Dermis blood vessel endothelial cell (primary cell): ENCODE results near the gene IGLL5. TPM values are rescaled to one million over a fixed set of nuclear protein-coding genes. Genes with fewer than 3 reads are reported as not detected.
"Not testable (repeated sequence)": the region's sequence is repeated elsewhere in the genome, so short reads cannot be mapped to it uniquely, and the experiment has no call there.

ENCODE experiments used
- DNase-seq: peaks from one replicate; pipeline ENCODE4 v3.0.0; 2010
- total RNA-seq: library from RNA; depleted of rRNA; stranded (reverse); fragments of >200 nt; gene quantifications from 2 replicates; pipeline ENCODE4 v1.2.3, GENCODE V29; 2014

IGLL5 gene
- total RNA-seq, 1 donor from 2014 or later, result not detected

DNA sequence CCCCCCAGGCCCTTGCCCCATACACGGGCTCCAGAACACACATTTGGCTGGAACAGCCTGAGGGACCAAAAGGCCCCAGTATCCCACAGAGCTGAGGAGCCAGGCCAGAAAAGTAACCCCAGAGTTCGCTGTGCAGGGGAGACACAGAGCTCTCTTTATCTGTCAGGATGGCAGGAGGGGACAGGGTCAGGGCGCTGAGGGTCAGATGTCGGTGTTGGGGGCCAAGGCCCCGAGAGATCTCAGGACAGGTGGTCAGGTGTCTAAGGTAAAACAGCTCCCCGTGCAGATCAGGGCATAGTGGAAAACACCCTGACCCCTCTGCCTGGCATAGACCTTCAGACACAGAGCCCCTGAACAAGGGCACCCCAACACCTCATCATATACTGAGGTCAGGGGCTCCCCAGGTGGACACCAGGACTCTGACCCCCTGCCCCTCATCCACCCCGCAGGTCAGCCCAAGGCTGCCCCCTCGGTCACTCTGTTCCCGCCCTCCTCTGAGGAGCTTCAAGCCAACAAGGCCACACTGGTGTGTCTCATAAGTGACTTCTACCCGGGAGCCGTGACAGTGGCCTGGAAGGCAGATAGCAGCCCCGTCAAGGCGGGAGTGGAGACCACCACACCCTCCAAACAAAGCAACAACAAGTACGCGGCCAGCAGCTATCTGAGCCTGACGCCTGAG is 13.1 kb downstream of the IGLL5 start:
- not testable (repeated sequence) for DNase-seq

DNA sequence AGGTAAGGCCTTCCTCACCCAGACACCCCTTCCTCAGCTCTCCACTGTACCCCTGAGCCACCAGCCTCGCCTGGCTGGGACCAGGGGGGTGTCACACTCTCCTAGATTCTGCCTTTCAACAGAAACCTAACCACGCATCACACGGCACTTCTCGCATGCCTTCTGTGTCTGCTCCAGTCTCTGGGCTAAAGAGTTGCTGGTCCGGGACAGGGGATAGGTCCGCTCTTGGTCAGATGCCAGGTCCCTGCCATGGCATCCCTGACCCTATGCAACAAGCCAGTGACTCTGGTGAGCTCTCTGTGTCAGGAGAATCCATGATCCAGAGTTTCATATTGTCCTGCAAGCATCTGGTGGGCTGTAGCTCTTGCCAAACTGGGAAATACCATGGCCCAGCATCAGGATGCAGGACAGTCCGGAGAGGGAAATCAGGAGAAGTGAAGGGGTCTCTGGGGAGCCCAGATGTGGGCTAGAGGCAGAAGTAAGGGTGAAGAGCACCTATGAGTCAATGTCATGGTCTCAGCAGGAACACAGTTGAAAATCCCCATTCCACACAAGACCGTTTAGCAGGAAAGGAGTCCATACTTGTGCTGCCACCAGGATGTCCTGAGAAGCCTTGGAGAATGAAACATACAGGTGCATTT is 14.1 kb downstream of the IGLL5 start:
- DNase-seq, result no peak

DNA sequence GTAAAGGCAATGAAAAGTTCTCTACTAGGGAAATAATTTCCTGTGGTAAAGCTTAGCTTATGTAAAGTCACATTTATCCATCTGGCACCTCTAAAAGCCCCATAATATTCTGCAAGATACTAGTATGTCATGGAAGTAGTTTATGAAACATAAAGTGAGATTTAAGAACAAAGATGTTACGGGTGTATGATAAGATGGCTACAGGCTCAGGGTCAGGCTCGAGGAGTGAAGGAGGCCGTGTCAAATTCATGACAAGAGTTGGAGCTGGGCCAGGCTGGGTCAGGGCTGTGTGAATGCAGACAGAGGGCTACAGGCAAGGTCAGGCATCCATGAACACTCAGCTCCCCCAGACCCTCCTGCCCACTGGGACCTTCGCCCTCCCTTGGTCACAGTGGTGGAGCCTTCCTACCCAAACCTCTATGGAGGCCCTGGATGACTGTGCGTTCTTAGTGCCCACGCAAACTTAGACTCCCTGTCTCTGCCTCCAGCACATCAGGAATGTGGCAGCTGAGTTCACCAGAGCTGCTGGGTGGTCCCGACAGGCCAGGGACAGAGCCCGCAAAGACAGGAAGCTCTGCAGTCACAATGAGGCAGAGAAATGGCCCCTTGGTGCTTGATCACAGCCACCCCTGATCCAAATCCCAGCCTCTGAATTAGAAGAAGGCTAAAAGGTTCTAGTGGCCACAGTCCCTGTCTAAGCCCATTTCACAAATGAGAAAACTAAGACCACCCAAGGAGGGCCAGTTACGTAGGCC is 14.8 kb downstream of the IGLL5 start:
- no peak for DNase-seq

DNA sequence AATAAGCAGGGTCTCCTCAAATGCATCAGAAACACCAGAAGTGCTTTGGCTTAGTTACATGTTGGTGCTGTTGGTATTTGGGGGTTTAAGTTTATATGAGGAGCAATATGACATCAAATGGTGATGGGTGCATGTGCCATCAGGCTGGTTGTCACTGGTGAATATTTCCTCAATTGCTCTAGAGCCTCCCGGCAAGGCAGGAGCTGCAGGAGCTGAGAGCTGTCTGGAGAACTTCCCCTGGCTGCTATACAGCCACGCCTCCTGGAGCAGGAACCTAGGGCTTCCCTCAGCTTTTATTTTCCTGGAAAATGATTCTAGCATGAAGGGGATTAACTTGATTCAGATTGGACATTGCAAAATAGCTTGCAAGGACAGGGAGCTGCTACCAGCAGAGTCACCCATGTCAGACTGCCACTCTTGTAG is 15.8 kb downstream of the IGLL5 start:
- DNase-seq, result no peak

DNA sequence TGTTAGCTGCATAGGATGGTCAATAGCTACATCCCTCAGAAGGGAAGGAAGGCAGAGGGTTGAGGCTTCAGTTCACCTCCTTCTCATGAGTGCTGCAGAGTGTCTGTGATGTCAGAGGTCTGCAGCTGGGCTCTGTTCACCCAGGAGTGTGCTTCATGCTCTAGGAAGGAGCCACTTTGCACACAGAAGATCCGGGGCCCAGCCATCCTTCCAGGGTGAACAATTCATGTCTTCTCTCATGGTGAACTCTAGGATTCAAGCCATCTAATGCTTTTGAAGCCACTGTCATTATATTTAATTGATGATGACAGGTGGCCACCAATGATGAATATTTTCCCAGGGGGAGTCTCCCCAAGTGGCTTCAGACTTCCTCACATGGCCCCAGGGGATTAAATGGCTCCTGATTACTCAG is 16.2 kb downstream of the IGLL5 start:
- DNase-seq, result not testable (repeated sequence)

DNA sequence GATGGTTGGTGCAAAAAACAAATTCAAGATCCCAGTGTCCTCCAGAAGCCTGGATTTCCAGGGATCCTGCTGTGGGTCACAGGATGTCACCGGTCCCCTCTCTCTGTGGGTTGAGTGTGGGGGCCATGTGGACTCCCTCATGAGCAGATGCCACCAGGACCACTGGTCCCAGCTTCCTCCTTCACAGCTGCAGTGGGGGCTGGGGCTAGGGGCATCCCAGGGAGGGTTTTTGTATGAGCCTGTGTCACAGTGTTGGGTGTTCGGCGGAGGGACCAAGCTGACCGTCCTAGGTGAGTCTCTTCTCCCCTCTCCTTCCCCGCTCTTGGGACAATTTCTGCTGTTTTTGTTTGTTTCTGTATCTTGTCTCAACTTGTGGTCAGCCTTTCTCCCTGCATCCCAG is 17.1 kb downstream of the IGLL5 start:
- DNase-seq, result not testable (repeated sequence)

DNA sequence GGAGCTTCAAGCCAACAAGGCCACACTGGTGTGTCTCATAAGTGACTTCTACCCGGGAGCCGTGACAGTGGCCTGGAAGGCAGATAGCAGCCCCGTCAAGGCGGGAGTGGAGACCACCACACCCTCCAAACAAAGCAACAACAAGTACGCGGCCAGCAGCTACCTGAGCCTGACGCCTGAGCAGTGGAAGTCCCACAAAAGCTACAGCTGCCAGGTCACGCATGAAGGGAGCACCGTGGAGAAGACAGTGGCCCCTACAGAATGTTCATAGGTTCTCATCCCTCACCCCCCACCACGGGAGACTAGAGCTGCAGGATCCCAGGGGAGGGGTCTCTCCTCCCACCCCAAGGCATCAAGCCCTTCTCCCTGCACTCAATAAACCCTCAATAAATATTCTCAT is 18.8 kb downstream of the IGLL5 start:
- DNase-seq, result not testable (repeated sequence)

DNA sequence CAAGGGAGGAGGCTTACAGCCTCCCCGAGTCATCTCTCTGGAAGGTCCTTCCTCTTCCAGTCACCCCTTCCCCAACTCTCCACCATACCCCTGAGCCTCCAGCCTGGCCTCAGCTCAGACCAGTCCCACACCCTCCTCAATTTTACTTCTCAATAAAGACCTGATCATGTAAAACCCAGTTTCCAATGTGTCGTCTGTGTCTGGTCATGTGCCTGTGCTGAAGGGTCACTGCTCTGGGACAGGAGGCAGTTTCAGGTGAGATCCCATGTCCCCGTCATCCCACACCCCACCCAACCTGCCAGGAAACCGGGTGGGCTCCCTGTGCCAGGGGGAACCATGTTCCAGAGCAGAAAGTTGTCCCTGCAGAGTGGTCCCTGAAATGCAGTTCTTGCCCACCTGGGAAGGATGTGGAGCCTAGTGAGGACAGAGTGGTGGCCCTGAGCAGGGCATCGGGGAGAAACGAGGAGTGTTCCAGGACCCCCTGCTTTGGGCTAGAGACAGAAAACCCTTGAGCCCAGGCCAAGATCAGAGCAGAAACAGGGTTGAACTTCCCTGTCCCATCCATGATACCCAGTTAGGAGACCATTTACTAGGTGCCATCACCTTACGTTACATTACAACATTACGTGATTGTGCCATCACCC is 19.4 kb downstream of the IGLL5 start:
- no peak for DNase-seq

DNA sequence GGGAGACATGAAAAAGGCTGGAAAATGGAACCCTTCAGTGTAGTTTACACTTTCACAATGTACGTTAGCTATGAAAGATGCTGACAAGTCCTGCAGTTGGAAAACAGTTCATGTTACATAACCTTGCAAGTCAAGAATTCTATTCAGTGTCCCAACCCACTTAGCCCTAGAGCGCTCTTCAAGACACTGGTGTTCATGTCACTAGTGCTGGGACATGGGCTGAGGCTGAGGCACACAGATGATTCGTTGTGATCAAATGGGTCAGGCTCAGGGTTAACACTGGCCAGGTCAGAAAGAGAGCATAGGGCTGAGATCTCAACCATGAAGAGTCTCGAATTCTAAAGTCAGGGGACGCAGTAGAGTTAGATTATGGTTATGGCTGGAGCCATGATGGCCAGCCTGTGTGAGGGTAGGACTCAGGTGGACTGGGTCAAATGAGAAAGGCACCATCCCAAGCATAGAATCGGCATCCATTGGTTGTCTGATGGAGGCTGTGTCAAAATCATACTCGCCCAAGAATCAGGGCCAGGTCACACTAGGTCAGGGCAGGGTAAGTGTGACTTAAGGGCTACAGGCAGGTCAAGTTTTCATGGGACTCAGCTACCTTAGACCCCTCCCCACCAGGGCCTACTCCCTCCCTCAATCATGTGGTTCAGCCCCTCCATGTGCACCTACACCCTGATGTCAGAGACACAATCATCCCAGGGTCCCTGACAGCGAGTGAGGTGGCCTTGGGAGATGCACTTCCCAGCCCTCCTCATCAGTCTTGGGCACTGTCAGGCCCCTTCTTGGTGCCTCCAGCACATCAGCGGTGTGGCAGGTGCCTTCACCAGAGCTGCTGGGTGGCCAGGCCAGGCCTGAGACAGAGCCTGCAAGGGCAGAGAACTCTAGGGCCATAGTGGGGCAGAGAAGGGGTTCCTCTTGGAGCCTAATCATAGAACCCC is 20.2 kb downstream of the IGLL5 start:
- no peak for DNase-seq

DNA sequence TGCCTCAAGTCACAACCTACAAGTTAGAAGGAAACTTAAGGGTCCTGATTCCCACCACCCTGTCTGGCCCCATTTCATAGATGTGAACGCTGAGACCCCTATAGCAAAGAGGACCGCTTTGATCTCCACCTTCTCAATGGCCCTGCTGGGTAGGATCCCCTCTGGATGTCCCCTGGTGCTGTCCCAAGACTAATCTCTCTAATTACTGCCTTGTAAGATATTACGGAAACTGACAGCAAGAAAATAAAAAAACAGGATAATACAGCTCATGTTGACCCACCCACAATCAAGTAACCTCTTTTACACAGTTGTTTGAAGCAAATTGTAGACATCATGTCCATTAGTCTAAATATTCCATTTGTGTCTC is 20.9 kb downstream of the IGLL5 start:
- no peak for DNase-seq

DNA sequence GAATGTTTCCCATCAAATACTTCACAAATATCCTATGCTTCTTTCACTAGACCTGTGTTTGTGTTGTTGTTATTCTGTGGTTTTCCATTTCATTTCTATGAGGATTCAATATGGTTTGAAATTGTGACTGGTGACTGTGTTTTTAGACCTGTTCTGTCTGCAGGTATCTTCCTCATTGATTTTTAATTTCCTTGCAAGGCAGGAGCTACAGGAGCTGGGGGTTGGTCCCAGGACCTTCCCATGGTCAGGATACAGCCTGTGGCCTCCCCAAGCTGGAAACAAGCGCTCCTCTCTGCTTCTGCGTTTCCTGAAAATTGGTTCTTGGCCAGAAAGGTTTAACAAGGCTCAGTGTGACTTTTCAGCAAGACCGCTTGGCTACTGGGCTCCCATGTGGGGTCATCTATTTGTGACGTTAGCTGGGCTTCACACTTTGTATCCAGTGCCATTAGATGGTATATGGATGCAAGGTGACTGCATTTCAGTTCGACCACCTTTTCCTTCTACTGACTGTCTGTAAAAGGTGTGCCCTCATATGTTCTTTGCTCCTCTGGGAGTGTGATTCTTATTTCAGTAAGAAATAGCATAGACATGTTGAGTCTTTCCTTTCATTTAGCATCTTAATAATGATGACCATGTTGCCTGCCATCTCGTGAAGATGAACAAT is 21.5 kb downstream of the IGLL5 start:
- no peak for DNase-seq

DNA sequence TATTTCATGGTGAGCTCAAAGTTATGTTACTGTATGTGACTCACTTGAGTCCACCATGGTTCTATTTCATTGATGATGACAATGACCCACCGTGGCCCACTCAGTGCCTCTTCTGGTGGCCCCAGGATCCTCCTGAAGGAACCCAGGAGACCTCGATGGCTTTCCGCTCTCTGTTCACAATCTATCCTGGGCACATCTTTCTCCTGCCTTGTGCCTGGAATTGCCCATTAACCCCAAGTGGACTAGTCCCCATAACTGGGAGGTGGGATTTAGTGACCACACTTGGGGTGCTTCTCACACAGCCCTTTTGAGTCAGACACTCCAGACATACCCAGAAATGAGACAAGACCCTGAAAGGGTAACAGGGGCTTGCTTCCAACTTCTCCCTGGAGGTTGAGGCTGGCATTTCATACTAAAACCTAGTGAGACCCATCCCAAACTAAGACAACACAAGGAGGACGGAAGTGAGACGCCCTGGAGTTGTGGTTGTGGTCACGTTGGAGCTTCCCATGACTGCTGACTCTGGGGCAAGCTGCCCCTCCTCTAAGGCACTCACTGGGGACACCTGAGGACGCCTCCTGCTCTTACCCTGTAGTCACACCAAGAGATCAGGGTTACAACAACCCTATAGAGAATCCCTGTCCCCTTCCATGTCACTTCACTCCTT is 22.1 kb downstream of the IGLL5 start:
- DNase-seq, result no peak

DNA sequence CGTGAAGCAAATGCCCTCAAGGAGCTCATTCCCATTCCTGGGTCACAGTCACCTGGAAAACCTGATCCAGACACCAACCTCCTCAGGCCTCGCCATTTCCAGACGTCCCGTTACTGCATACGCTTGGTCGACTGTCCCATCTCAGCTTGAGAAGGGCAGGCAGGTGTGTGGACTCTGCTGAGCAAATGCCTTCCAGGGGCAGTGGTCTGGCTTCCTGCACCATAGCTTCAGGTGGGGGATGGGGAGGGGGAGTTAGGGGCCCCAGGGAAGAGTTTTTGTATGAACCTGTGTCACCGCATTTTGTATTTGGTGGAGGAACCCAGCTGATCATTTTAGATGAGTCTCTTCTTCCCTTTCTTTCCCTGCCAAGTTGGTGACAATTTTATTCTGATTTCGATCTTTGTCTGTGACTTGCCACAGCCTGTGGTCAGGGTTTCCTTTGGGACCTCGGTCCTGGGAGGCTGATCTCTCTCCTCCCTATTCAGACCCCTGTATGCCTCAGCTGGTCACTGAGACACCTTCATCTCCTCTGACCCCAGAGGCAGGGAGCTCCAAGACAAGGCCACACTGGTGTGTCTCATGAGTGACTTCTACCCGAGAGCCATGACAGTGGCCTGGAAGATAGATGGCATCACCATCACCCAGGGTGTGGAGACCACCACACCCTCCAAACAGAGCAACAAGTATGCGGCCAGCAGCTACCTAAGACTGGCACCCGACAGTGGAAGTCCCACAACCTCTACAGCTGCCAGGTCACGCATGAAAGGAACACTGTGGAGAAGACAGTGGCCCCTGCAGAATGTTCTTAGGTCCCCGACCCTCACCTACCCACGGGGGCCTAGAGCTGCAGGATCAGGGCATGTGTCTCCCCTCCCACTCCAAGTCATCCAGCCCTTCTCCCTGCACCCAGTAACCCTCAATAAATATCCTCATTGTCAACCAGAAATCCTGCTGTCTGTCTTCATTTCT is 22.9 kb downstream of the IGLL5 start:
- no peak for DNase-seq

DNA sequence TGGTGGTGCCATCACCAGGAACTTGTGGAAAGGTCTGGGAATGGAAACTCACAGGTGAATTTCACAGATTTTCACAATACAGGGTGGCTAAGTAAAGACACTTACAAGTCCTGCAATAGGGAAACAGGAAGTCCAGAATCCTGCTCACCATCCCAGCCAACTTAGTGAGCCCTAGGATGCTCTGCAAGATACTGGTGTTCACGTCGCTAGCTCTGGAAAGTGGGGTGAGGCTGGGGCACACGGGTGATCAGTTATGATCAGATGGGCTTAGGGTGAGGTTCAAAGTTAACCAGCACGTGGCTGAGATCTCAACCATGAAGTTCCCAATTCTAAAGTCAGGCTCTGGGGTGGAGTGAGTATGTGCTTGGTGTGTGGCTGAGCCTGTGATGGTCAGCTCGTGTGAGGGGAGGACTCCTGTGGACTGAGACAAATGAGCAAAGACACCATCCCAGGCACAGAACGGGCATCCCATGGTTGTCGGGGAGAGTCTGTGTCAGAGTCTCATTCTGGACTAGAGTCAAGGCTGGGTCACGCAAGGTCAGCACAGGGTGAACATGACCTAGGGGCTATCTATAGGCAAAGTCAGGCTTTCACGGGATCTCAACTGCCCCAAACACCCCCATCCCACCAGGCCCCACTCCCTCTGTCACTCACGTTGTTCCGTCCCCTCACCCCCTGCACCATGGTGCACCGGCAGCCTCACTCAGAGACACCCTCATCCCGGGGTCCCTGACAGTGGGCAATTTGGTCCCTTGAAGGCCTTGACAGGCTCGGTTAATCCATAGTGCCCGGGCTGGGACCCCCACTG is 23.9 kb downstream of the IGLL5 start:
- no peak for DNase-seq

DNA sequence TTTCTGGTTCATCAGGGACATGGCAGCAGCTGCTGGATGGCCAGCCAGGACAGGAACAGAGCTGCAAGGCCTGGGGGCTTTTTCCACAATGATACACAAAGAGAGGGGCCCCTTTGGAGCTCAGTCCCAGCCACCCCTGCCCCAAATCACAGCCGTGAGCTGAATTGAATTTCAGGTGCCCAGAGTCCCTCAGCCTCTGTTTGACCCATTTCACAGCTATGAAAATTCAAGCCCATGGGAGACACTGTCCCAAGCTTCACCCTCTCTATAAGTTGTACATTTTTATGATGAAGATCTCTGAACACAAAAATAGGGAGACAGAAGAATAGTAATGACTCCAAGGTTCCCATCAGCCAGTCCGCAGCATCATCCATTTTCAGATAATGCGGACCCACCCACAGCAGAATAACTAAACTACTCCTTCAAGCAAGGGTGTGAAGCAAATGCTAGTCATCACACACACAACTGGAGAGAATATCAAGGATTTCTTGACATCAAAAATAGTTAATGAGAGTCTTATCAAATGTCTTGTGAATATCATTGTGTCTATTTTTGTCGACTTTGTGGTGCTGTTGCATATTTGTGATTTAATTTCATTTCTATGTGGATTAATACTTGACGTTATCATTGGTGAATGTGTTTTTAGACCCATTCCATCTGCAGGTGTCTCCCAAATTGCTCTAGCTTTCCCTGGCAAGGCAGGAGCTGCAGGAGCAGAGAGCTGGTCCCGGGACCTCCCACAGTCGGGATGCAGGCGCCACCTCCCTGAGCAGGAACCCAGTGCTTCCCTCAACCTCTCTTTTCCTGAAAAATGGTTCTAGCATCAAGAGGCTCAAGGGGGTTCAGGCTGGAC is 24.7 kb downstream of the IGLL5 start:
- DNase-seq, result no peak

DNA sequence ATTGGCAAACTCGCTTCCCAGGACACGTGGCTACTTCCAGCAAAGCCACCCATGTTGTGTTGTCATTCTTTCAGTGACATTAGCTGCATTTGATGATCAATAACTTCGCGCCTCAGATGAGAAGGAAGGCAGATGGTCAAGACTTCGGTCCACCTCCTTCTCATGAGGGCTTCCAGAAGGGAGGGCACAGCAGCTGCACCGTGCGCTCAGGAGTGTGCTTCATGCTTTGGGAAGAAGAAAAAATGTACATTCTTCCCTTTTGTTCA is 25.3 kb downstream of the IGLL5 start:
- no peak for DNase-seq

DNA sequence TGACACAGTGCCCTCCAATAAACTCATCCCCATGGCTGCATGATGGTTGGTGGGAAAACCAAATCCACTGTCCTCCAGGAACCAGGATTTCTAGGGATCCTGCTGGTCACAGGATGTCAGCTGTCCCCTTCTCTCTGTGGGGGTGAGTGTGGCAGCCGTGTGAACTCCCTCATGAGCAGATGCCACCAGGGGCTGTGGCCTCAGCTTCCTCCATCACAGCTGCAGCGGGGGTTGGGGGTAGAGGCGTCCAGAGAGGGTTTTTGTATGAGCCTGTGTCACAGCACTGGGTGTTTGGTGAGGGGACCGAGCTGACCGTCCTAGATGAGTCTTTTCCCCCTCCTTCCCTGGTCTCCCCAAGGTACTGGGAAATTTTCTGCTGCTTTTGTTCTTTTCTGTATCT is 26.4 kb downstream of the IGLL5 start:
- no peak for DNase-seq
